Transverse colon (tissue), 4 donors: ENCODE results near the gene RABGAP1. TPM values are rescaled to one million over a fixed set of nuclear protein-coding genes. Genes with fewer than 3 reads are reported as not detected.

Experiments
- DNase-seq: peaks from one replicate; pipeline ENCODE4 v3.0.0-alpha.2; 2019
- H3K27ac ChIP-seq, 4 donors: fragments of 200-600 bp; sonication (generic); 2 replicates each; pipeline ENCODE4 v1.5.1; 2016 to 2018; ENCODE audit warnings: inconsistent platforms in 4 of 4
- H3K27me3 ChIP-seq: fragments of 200-600 bp; sonication (generic); 2 replicates; pipeline ENCODE4 v1.5.1; 2017; ENCODE audit warnings: inconsistent platforms
- H3K36me3 ChIP-seq, 4 donors: fragments of 200-600 bp; sonication (generic); 2 replicates each; pipeline ENCODE4 v1.5.1; 2017 to 2019; ENCODE audit warnings: inconsistent platforms in 4 of 4
- H3K4me1 ChIP-seq, 4 donors: fragments of 200-600 bp; sonication (generic); 2 replicates each; pipeline ENCODE4 v1.5.1; 2017 to 2020; ENCODE audit warnings: inconsistent platforms in 4 of 4
- H3K4me3 ChIP-seq, 4 donors: fragments of 200-600 bp; sonication (generic); 1 replicate in 1 of 4; 2 replicates in 3 of 4; pipeline versions ENCODE4 v1.5.1 to v1.6.1; 2017 to 2019; ENCODE audit warnings: inconsistent platforms in 4 of 4
- H3K9me3 ChIP-seq, 2 donors: fragments of 200-600 bp; sonication (generic); 2 replicates each; pipeline ENCODE4 v1.5.1; 2017 to 2019; ENCODE audit warnings: inconsistent platforms in 2 of 2
- EP300 ChIP-seq: sonication (generic); formaldehyde crosslinking; IDR thresholded peaks from one replicate; pipeline ENCODE4 v1.6.1; 2017; ENCODE audit warnings: antibody characterized with exemption, low read depth
- POLR2A ChIP-seq: fragments of 450-650 bp; IDR thresholded peaks from one replicate; pipeline ENCODE4 v1.6.1; 2016; ENCODE audit warnings: antibody characterized with exemption, mild to moderate bottlenecking, moderate library complexity
- POLR2AphosphoS5 ChIP-seq, 3 donors: sonication (generic); formaldehyde crosslinking; IDR thresholded peaks; one replicate each; pipeline ENCODE4 v1.6.1; 2016; ENCODE audit warnings: antibody characterized with exemption in 3 of 3
- WGBS, 2 donors: methylation state at CpG; one replicate each; pipeline ENCODE4 v1.1.5; 2018; ENCODE audit warnings: low coverage in 1 of 2; 5-methylcytosine and 5-hydroxymethylcytosine counted together
- in situ Hi-C, 4 donors: fragments of 200-750 bp; cut with MboI; loops; one replicate each; pipeline versions ENCODE4 v1.15.0 to v1.15.1; 2017; ENCODE audit warnings: low sequenced_read_pairs in 3 of 4, low pct_ligation_motif_present in 1 of 4, low pct_unique_long_range_greater_than_20kb in 1 of 4
- intact Hi-C: fragments of 100-400 bp; cut with DNase I; formaldehyde crosslinking; loops from one replicate; pipeline ENCODE4 v1.15.1; 2023; ENCODE audit warnings: low total_unique reads
- small RNA-seq, 4 donors: library from RNA; depleted of rRNA; stranded (forward); fragments of <200 nt; gene quantifications; one replicate each; pipeline ENCODE3, GENCODE V24; 2016
- total RNA-seq, 4 donors: library from RNA; depleted of rRNA; stranded (reverse); fragments of >200 nt; gene quantifications; one replicate each; pipeline ENCODE4 v1.1.0, GENCODE V29; 2016
- TF ChIP-seq, protein P1 (sequence below), 5 experiments: fragments of 200-600 bp in 3 of 5; fragments of 450-650 bp in 2 of 5; sonication (generic) in 3 of 5; IDR thresholded peaks; 1 replicate in 2 of 5; 2 replicates in 3 of 5; pipeline ENCODE4 v1.5.1; 2016 to 2017; ENCODE audit warnings: antibody characterized with exemption in 5 of 5, inconsistent platforms in 3 of 5, mild to moderate bottlenecking in 2 of 5, moderate library complexity in 1 of 5

The RABGAP1 gene
- total RNA-seq, 4 donors from 2014 or later: 56.1 to 114 (median 88.9) TPM

GRCh38 chr9:123149067-123149466, 208.2 kb downstream of the RABGAP1 start:
- 41 to 50% methylated on average over 1 of the region's 1 CpG for WGBS, 2 donors
- intact Hi-C loops: no loop called here
- H3K9me3 ChIP-seq: no peaks in the 10 kb centered on the region
- no peak for TF ChIP-seq POLR2A
- TF ChIP-seq, protein P1, sequence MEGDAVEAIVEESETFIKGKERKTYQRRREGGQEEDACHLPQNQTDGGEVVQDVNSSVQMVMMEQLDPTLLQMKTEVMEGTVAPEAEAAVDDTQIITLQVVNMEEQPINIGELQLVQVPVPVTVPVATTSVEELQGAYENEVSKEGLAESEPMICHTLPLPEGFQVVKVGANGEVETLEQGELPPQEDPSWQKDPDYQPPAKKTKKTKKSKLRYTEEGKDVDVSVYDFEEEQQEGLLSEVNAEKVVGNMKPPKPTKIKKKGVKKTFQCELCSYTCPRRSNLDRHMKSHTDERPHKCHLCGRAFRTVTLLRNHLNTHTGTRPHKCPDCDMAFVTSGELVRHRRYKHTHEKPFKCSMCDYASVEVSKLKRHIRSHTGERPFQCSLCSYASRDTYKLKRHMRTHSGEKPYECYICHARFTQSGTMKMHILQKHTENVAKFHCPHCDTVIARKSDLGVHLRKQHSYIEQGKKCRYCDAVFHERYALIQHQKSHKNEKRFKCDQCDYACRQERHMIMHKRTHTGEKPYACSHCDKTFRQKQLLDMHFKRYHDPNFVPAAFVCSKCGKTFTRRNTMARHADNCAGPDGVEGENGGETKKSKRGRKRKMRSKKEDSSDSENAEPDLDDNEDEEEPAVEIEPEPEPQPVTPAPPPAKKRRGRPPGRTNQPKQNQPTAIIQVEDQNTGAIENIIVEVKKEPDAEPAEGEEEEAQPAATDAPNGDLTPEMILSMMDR (IDR thresholded peaks at IDR 0.05): no peak
- no peak for TF ChIP-seq POLR2AphosphoS5 (IDR thresholded peaks at IDR 0.05)
- no peak for TF ChIP-seq EP300
- peaks cover 0 to 8% (median 0%) of the 10 kb centered on the region in 4 donors for H3K36me3 ChIP-seq
- H3K4me3 ChIP-seq: no peak overlapping the region
- no peak for DNase-seq
- in situ Hi-C loops: no loop called here
- no peak overlapping the region for H3K27ac ChIP-seq
- no peaks in the 10 kb centered on the region for H3K27me3 ChIP-seq
- H3K4me1 ChIP-seq: no peaks in the 10 kb centered on the region

GRCh38 chr9:123150708-123151503, 210.1 kb downstream of the RABGAP1 start:
- 88 to 90% methylated on average over 4 to 5 of the region's 5 CpGs for WGBS, 2 donors
- Histone ChIP-seq H3K9me3 (no peaks in the 10 kb centered on the region), H3K27ac (no peak overlapping the region), H3K36me3 (peaks cover 0 to 8% (median 0%) of the 10 kb centered on the region in 4 donors), H3K27me3 (no peaks in the 10 kb centered on the region), H3K4me3 (no peak overlapping the region), H3K4me1 (no peaks in the 10 kb centered on the region)
- DNase-seq: no peak
- TF ChIP-seq POLR2AphosphoS5 (IDR thresholded peaks at IDR 0.05) (no peak), EP300 (no peak), POLR2A (no peak)
- TF ChIP-seq, protein P1 (IDR thresholded peaks at IDR 0.05): no peak
- intact Hi-C loops: no loop called here
- in situ Hi-C loops: no loop called here

Small RNA genes lying within 50 kb of the gene (small RNA-seq; reads per million reads assigned to genes)
- gene GPR21: 0 reads per million in 4 donors
- gene RNY1P15: 0 reads per million in 4 donors

Other genes with a start within 250 kb of the RABGAP1 start
- not detected for gene OR1L4, start 217.0 kb upstream of the RABGAP1 start, total RNA-seq
- not detected for gene OR1L6, start 198.7 kb upstream of the RABGAP1 start, total RNA-seq
- not detected for gene OR5C1, start 152.1 kb upstream of the RABGAP1 start, total RNA-seq
- not detected for gene OR1K1, start 140.9 kb upstream of the RABGAP1 start, total RNA-seq
- gene PDCL, start 112.4 kb upstream of the RABGAP1 start, total RNA-seq: 10 to 100 TPM in 3 of 4 donors, 1 to 10 TPM in 1; 4.6 to 16.4 (median 12.8) TPM
- gene RC3H2, start 35.7 kb upstream of the RABGAP1 start, total RNA-seq: 100 to 1,000 TPM in 1 of 4 donors, 10 to 100 TPM in 3; 42.5 to 163 (median 54.7) TPM
- gene ZBTB6, start 27.7 kb upstream of the RABGAP1 start, total RNA-seq: 10 to 100 TPM in 1 of 4 donors, 1 to 10 TPM in 3; 5.2 to 10.1 (median 8.7) TPM
- gene ZBTB26, start 9.5 kb upstream of the RABGAP1 start, total RNA-seq: 10 to 100 TPM in 1 of 4 donors, 1 to 10 TPM in 3; 6.7 to 18.5 (median 8.0) TPM
- gene GPR21, start 92.6 kb downstream of the RABGAP1 start, total RNA-seq: 1 to 10 TPM in 1 of 4 donors, not detected in 3; 3.0 TPM